GM12878 (cell line): ENCODE measurements around the gene PPP2R5C. TPM values are rescaled to one million over a fixed set of nuclear protein-coding genes. Genes with fewer than 3 reads are reported as not detected.

Experiments used
- ATAC-seq: fragments of 200-7000 bp; cut with Tn5 transposase; 3 replicates; pipeline ENCODE4 v1.9.1; 2020; ENCODE audit warnings: mild to moderate bottlenecking, moderate library complexity
- BruUV-seq: library from RNA; stranded (reverse); fragments of 400-500 nt; replicated peaks from 2 replicates; lab custom pipeline; 2021; lab: Mats Ljungman, UMichigan
- CTCF ChIA-PET: fragments of 300-600 bp; sonication (Branson Sonifier 250); formaldehyde crosslinking; extraction: SDS; loops from one replicate; lab custom pipeline; 2021; ENCODE audit warnings: inconsistent platforms; lab: Yijun Ruan, JAX
- POLR2A ChIA-PET: fragments of 350-600 bp; formaldehyde crosslinking; extraction: SDS; loops from one replicate; lab custom pipeline; 2021; ENCODE audit warnings: inconsistent platforms; lab: Charles Lee
- RAD21 ChIA-PET: fragments of 300-600 bp; sonication (Branson Sonifier 250); formaldehyde crosslinking; loops from one replicate; lab custom pipeline; 2023; ENCODE audit warnings: antibody characterized with exemption; ENCODE audit not compliant: unreplicated experiment; lab: Charles Lee
- SMC1A ChIA-PET: fragments of 300-600 bp; sonication (Branson Sonifier 250); formaldehyde crosslinking; loops from one replicate; lab custom pipeline; 2023; ENCODE audit not compliant: unreplicated experiment, uncharacterized antibody; lab: Charles Lee
- DNase-seq: peaks from one replicate; pipeline ENCODE4 v3.0.0-alpha.2; 2011; ENCODE audit warnings: low read depth, low spot score
- FAIRE-seq: peaks from 3 replicates; lab custom pipeline; 2011; peaks lifted over from hg19 to GRCh38; lab: Jason Lieb, UNC
- H2AFZ ChIP-seq: 2 replicates; pipeline ENCODE4 v1.6.0; 2011; ENCODE audit warnings: low read depth, low read length, control low read depth; ENCODE audit not compliant: control insufficient read depth
- H3K27ac ChIP-seq: 2 replicates; pipeline ENCODE4 v1.5.1; 2011; ENCODE audit warnings: control low read depth; ENCODE audit not compliant: control insufficient read depth, insufficient read depth
- H3K27me3 ChIP-seq, 2 experiments: replicated peaks in 1 of 2; 2 replicates each; pipeline versions ENCODE4 v1.6.0 to v1.6.1; 2011; ENCODE audit warnings: low read length in 1 of 2; ENCODE audit not compliant: control insufficient read depth in 2 of 2, insufficient read depth in 2 of 2
- H3K36me3 ChIP-seq, 2 experiments: 2 replicates each; pipeline ENCODE4 v1.5.1; 2011; ENCODE audit warnings: low read length in 1 of 2; ENCODE audit not compliant: control insufficient read depth in 2 of 2, insufficient read depth in 2 of 2
- H3K4me1 ChIP-seq: 2 replicates; pipeline ENCODE4 v1.6.1; 2011; ENCODE audit warnings: mild to moderate bottlenecking, low read length, moderate library complexity, mixed read lengths; ENCODE audit not compliant: control insufficient read depth, insufficient read depth
- H3K4me2 ChIP-seq: 2 replicates; pipeline ENCODE4 v1.6.0; 2011; ENCODE audit warnings: control low read depth; ENCODE audit not compliant: control insufficient read depth, insufficient read depth
- H3K4me3 ChIP-seq: fragments of 200-600 bp; sonication (generic); 2 replicates; pipeline ENCODE4 v1.5.1; 2016
- H3K79me2 ChIP-seq: 2 replicates; pipeline ENCODE4 v1.6.0; 2011; ENCODE audit warnings: low read length; ENCODE audit not compliant: control insufficient read depth, insufficient read depth
- H3K9ac ChIP-seq: 2 replicates; pipeline ENCODE4 v1.8.0; 2011; ENCODE audit warnings: low read length, control low read depth, mixed read lengths; ENCODE audit not compliant: control insufficient read depth, insufficient read depth
- H3K9me3 ChIP-seq: replicated peaks from 3 replicates; pipeline ENCODE4 v1.5.1; 2011; ENCODE audit warnings: mild to moderate bottlenecking, low read length; ENCODE audit not compliant: control insufficient read depth, insufficient read depth
- H4K20me1 ChIP-seq: 2 replicates; pipeline ENCODE4 v1.6.0; 2011; ENCODE audit not compliant: control insufficient read depth, insufficient read depth
- EED ChIP-seq: sonication (generic); IDR thresholded peaks from 2 replicates; pipeline ENCODE4 v1.6.1; 2016; ENCODE audit warnings: antibody characterized with exemption, low read depth
- EGR1 ChIP-seq, 2 experiments: IDR thresholded peaks; 1 replicate in 1 of 2; 2 replicates in 1 of 2; pipeline ENCODE4 v1.6.1; 2011 to 2012; ENCODE audit warnings: low read depth in 2 of 2, low read length in 2 of 2, borderline replicate concordance in 1 of 2, mild to moderate bottlenecking in 1 of 2, moderate library complexity in 1 of 2
- FOS ChIP-seq: IDR thresholded peaks from 3 replicates; pipeline ENCODE4 v1.6.1; 2011; ENCODE audit warnings: borderline replicate concordance; ENCODE audit not compliant: insufficient read length; ENCODE audit errors: extremely low read depth
- IKZF2 ChIP-seq, 2 experiments: fragments of 450-650 bp; IDR thresholded peaks; 2 replicates each; pipeline ENCODE4 v1.6.1; 2017; ENCODE audit warnings: mild to moderate bottlenecking in 2 of 2, moderate library complexity in 2 of 2
- KAT2A ChIP-seq: conservative IDR thresholded peaks from 2 replicates; pipeline ENCODE4 v1.6.1; 2011; ENCODE audit warnings: low read depth, low read length; ENCODE audit not compliant: control insufficient read depth
- NR2F1 ChIP-seq: fragments of 450-650 bp; conservative IDR thresholded peaks from 2 replicates; pipeline ENCODE4 v1.6.1; 2017; ENCODE audit warnings: mild to moderate bottlenecking
- POLR2A ChIP-seq: IDR thresholded peaks from 2 replicates; pipeline ENCODE4 v1.6.1; 2011; ENCODE audit warnings: low read depth, mild to moderate bottlenecking, low read length
- RB1 ChIP-seq: fragments of 450-650 bp; formaldehyde crosslinking; IDR thresholded peaks from 2 replicates; pipeline ENCODE4 v1.6.1; 2017; ENCODE audit warnings: mild to moderate bottlenecking, borderline replicate concordance
- SMAD1 ChIP-seq: fragments of 450-650 bp; IDR thresholded peaks from 2 replicates; pipeline ENCODE4 v1.6.1; 2018; ENCODE audit warnings: mild to moderate bottlenecking, low read depth; ENCODE audit not compliant: partially characterized antibody
- TCF12 ChIP-seq: IDR thresholded peaks from 2 replicates; pipeline ENCODE4 v1.6.1; 2011; ENCODE audit warnings: low read depth, mild to moderate bottlenecking, low read length
- TCF3 ChIP-seq: IDR thresholded peaks from 2 replicates; pipeline ENCODE4 v1.6.1; 2012; ENCODE audit warnings: low read depth, mild to moderate bottlenecking, low read length, borderline replicate concordance; ENCODE audit not compliant: insufficient read depth
- WGBS: methylation state at CpG from one replicate; pipeline ENCODE4 v1.1.6; 2016; ENCODE audit warnings: low lambda C conversion rate; ENCODE audit not compliant: insufficient replicate concordance, insufficient coverage; ENCODE audit errors: missing lambda C conversion rate; 5-methylcytosine and 5-hydroxymethylcytosine counted together
- in situ Hi-C: fragments of 300-500 bp; cut with MboI; formaldehyde crosslinking; loops from 9 replicates; pipeline ENCODE4 v1.14.3; 2018; ENCODE audit warnings: mixed read lengths
- intact Hi-C: fragments of 100-400 bp; cut with micrococcal nuclease; formaldehyde crosslinking; loops from one replicate; pipeline ENCODE4 v1.14.2; 2022; ENCODE audit not compliant: unreplicated experiment
- polyA plus RNA-seq, 11 experiments: library from polyadenylated mRNA; depleted of rRNA in 4 of 11; unstranded in 6 of 11; stranded (reverse) in 5 of 11; fragments of >200 nt; fragmentation: Nextera tagmentation in 4 of 11; fragmentation: Illumina TruSeq in 1 of 11; extraction: Ambion mirVana in 4 of 11; extraction: Trizol in 1 of 11; gene quantifications; 1 replicate in 1 of 11; 2 replicates in 10 of 11; pipeline versions ENCODE4 v1.2.1 to v1.2.3, GENCODE V29; 2011 to 2016; ENCODE audit warnings: inconsistent platforms in 2 of 11, missing spikeins in 2 of 11, low read depth in 1 of 11
- total RNA-seq, 4 experiments: library from RNA; depleted of rRNA in 3 of 4; stranded (reverse); fragments of >200 nt in 3 of 4; fragmentation: Illumina TruSeq in 1 of 4; extraction: Trizol in 1 of 4; gene quantifications; 2 replicates each; pipeline versions ENCODE4 v1.2.1 to v1.2.3, GENCODE V29; 2013 to 2021
- TF ChIP-seq, protein P1 (sequence below): IDR thresholded peaks from 2 replicates; pipeline ENCODE4 v1.6.1; 2012; ENCODE audit warnings: improper control_type of control experiment, low read depth, low read length; ENCODE audit not compliant: insufficient replicate concordance
- TF ChIP-seq, protein P2 (sequence below): fragments of 450-650 bp; formaldehyde crosslinking; IDR thresholded peaks from 2 replicates; pipeline ENCODE4 v1.4.0; 2022; ENCODE audit warnings: mild to moderate bottlenecking, moderate library complexity

PPP2R5C gene
- total and polyA plus RNA-seq, 10 of the 15 experiments (the other 5 are each of a cell fraction or from before 2014, with no cell fraction given) = 106 to 199 (median 144) TPM

DNA sequence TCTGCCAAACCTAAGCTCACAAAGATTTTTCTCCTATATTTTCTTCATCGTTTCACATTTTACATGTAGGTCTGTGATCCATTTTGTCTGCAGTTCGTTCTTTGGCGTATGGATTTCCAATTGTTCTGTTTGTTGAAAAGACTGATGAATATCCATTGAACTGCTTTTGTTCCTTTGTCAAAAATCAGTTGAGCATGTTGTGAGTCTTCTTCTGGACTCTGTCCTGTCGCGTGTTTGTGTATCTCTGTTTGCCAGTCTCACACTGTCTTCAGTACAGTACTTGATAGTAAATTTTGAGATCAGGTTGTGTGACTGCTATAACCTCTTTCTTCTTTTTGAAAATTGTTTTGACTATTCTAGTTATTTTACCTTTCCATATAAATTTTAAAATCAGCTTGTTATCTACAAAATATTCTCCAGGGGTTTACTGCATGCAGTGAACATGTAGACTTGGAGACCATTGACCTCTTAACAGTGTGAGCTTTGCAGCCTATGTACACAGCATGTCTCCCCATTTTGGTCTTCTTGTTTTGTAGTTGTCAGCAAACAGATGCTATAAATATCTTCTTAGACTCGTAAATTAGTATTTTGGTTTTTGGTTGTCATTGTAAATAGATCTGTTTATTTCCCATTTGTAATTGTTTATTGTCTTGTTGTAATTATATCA lies 108.9 kb downstream of the PPP2R5C start (continued):
- TF ChIP-seq, protein P1, sequence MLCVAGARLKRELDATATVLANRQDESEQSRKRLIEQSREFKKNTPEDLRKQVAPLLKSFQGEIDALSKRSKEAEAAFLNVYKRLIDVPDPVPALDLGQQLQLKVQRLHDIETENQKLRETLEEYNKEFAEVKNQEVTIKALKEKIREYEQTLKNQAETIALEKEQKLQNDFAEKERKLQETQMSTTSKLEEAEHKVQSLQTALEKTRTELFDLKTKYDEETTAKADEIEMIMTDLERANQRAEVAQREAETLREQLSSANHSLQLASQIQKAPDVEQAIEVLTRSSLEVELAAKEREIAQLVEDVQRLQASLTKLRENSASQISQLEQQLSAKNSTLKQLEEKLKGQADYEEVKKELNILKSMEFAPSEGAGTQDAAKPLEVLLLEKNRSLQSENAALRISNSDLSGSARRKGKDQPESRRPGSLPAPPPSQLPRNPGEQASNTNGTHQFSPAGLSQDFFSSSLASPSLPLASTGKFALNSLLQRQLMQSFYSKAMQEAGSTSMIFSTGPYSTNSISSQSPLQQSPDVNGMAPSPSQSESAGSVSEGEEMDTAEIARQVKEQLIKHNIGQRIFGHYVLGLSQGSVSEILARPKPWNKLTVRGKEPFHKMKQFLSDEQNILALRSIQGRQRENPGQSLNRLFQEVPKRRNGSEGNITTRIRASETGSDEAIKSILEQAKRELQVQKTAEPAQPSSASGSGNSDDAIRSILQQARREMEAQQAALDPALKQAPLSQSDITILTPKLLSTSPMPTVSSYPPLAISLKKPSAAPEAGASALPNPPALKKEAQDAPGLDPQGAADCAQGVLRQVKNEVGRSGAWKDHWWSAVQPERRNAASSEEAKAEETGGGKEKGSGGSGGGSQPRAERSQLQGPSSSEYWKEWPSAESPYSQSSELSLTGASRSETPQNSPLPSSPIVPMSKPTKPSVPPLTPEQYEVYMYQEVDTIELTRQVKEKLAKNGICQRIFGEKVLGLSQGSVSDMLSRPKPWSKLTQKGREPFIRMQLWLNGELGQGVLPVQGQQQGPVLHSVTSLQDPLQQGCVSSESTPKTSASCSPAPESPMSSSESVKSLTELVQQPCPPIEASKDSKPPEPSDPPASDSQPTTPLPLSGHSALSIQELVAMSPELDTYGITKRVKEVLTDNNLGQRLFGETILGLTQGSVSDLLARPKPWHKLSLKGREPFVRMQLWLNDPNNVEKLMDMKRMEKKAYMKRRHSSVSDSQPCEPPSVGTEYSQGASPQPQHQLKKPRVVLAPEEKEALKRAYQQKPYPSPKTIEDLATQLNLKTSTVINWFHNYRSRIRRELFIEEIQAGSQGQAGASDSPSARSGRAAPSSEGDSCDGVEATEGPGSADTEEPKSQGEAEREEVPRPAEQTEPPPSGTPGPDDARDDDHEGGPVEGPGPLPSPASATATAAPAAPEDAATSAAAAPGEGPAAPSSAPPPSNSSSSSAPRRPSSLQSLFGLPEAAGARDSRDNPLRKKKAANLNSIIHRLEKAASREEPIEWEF = no peak
- TF ChIP-seq POLR2A (no peak), IKZF2 (IDR thresholded peaks at IDR 0.05) (no peak)

DNA sequence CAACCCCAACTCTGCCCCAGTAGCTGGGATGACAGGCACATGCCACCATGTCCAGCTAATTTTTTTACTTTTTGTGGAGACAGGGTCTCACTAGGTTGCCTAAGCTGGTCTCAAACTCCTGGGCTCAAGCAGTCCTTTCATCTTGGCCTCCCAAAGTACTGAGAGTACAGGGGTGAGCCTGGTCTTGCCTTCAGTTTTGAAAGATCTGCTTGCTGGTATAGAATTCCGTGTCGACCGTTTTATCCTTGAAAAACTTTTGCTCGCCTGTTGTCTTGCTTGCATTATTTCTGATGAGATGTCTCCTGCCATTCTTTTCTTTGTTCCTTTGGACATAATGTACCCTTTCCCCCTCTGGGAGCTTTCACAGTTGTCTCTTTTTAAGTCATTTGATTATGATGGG lies 110.8 kb downstream of the PPP2R5C start:
- Histone ChIP-seq H4K20me1 (no peaks in the 10 kb centered on the region), H3K9me3 (no peaks in the 10 kb centered on the region), H3K4me3 (no peak overlapping the region), H3K4me2 (no peak overlapping the region), H3K27ac (no peak overlapping the region), H3K27me3 (no peaks in the 10 kb centered on the region), H3K9ac (no peak overlapping the region), H3K4me1 (peaks cover 22% of the 10 kb centered on the region), H3K36me3 (no peaks in the 10 kb centered on the region; a peak in 1 of 4 replicates), H2AFZ (no peak overlapping the region), H3K79me2 (peaks cover 44% of the 10 kb centered on the region)
- intact Hi-C loops = no loop called here
- no peak for FAIRE-seq
- BruUV-seq = no TSS peak
- 93% methylated on average over 4 of the region's 4 CpGs for WGBS
- in situ Hi-C loops = no loop called here
- RAD21 ChIA-PET = no interaction called here
- CTCF ChIA-PET = interaction anchor here (0.6 kb wide), 1 partner anchor 149 kb away, joined by 3 read pairs; no protein-coding TSS in a partner anchor
- POLR2A ChIA-PET = interaction anchor here (0.7 kb wide), 1 partner anchor 10 kb away, joined by 5 read pairs; no protein-coding TSS in a partner anchor
- no peak for DNase-seq
- SMC1A ChIA-PET = no interaction called here
- no peak for ATAC-seq
- TF ChIP-seq, protein P2, sequence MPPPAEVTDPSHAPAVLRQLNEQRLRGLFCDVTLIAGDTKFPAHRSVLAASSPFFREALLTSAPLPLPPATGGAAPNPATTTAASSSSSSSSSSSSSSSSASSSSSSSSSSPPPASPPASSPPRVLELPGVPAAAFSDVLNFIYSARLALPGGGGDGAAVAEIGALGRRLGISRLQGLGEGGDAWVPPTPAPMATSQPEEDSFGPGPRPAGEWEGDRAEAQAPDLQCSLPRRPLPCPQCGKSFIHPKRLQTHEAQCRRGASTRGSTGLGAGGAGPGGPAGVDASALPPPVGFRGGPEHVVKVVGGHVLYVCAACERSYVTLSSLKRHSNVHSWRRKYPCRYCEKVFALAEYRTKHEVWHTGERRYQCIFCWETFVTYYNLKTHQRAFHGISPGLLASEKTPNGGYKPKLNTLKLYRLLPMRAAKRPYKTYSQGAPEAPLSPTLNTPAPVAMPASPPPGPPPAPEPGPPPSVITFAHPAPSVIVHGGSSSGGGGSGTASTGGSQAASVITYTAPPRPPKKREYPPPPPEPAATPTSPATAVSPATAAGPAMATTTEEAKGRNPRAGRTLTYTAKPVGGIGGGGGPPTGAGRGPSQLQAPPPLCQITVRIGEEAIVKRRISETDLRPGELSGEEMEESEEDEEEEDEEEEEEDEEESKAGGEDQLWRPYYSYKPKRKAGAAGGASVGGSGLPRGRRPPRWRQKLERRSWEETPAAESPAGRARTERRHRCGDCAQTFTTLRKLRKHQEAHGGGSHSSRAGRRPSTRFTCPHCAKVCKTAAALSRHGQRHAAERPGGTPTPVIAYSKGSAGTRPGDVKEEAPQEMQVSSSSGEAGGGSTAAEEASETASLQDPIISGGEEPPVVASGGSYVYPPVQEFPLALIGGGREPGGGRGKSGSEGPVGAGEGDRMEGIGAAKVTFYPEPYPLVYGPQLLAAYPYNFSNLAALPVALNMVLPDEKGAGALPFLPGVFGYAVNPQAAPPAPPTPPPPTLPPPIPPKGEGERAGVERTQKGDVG (CRISPR knock-in tag) = no peak
- TF ChIP-seq POLR2A (no peak), TCF12 (no peak), NR2F1 (no peak), RB1 (no peak), SMAD1 (no peak), TCF3 (no peak), FOS (no peak), EGR1 (IDR thresholded peaks at IDR 0.05; ENCODE audit: borderline replicate concordance in 1 of 2, low read depth in 2 of 2, low read length in 2 of 2) (no peak), KAT2A (no peak), EED (no peak)
